Endothelial cell of umbilical vein (primary cell): Measurements from ENCODE around the gene CCND3. TPM values are rescaled to one million over a fixed set of nuclear protein-coding genes. Genes with fewer than 3 reads are reported as not detected.

Experiments used
- BruUV-seq: library from RNA; stranded (reverse); fragments of 400-500 nt; replicated peaks from 2 replicates; lab custom pipeline; 2021; lab: Mats Ljungman, UMichigan
- CTCF ChIA-PET: fragments of 300-600, 350-600 bp; sonication (Branson Sonifier 250); formaldehyde crosslinking; loops from one replicate; lab custom pipeline; 2021; ENCODE audit warnings: antibody characterized with exemption, inconsistent platforms; lab: Charles Lee
- POLR2A ChIA-PET: fragments of 300-600, 350-600 bp; sonication (Branson Sonifier 250); formaldehyde crosslinking; loops from one replicate; lab custom pipeline; 2021; ENCODE audit warnings: antibody characterized with exemption, inconsistent platforms; lab: Charles Lee
- DNase-seq: peaks from one replicate; pipeline ENCODE4 v3.0.0-alpha.2; 2011; ENCODE audit warnings: low read depth, low spot score
- FAIRE-seq: peaks from 2 replicates; lab custom pipeline; 2011; peaks lifted over from hg19 to GRCh38; lab: Jason Lieb, UNC
- H2AFZ ChIP-seq: 2 replicates; pipeline ENCODE4 v1.6.0; 2012; ENCODE audit warnings: low read depth, low read length, control low read depth, inconsistent platforms
- H3K27ac ChIP-seq: 2 replicates; pipeline ENCODE4 v1.5.1; 2011; ENCODE audit warnings: low read depth, mild to moderate bottlenecking, control low read depth, low read length, moderate library complexity; ENCODE audit not compliant: insufficient read depth
- H3K27me3 ChIP-seq, 2 experiments: 2 replicates each; pipeline versions ENCODE4 v1.6.0 to v1.6.1; 2011; ENCODE audit warnings: low read length in 2 of 2, mixed read lengths in 1 of 2; ENCODE audit not compliant: control insufficient read depth in 2 of 2, insufficient read depth in 2 of 2
- H3K36me3 ChIP-seq, 2 experiments: 2 replicates in 1 of 2; 3 replicates in 1 of 2; pipeline ENCODE4 v1.5.1; 2011; ENCODE audit warnings: low read length in 2 of 2, mild to moderate bottlenecking in 1 of 2, moderate library complexity in 1 of 2; ENCODE audit not compliant: control insufficient read depth in 2 of 2, insufficient read depth in 2 of 2; ENCODE audit errors: extremely low read depth in 1 of 2
- H3K4me1 ChIP-seq: 3 replicates; pipeline ENCODE4 v1.5.1; 2011; ENCODE audit warnings: mild to moderate bottlenecking, low read length; ENCODE audit not compliant: control insufficient read depth, insufficient read depth; ENCODE audit errors: extremely low read depth
- H3K4me2 ChIP-seq: 2 replicates; pipeline ENCODE4 v1.6.1; 2011; ENCODE audit warnings: low read length, control low read depth, mixed read lengths; ENCODE audit not compliant: insufficient read depth
- H3K4me3 ChIP-seq, 3 experiments: fragments of 200-600 bp in 1 of 3; sonication (generic), shearing (Covaris generic) in 1 of 3; replicated peaks in 1 of 3; 2 replicates each; pipeline ENCODE4 v1.5.1; 2011 to 2016; ENCODE audit warnings: control low read depth in 3 of 3, low read length in 3 of 3, mild to moderate bottlenecking in 2 of 3, inconsistent platforms in 1 of 3, low read depth in 1 of 3, moderate library complexity in 1 of 3; ENCODE audit not compliant: insufficient read depth in 1 of 3
- H3K79me2 ChIP-seq: 2 replicates; pipeline ENCODE4 v1.6.0; 2012; ENCODE audit warnings: low read length, inconsistent platforms; ENCODE audit not compliant: control insufficient read depth, insufficient read depth
- H3K9ac ChIP-seq: replicated peaks from 2 replicates; pipeline ENCODE3; 2011; ENCODE audit warnings: low read length, control low read depth; ENCODE audit not compliant: insufficient read depth; ENCODE audit errors: extremely low read depth
- H3K9me1 ChIP-seq: replicated peaks from 3 replicates; pipeline ENCODE4 v1.6.0; 2011; ENCODE audit warnings: mild to moderate bottlenecking, low read length; ENCODE audit not compliant: control insufficient read depth, insufficient read depth; ENCODE audit errors: extremely low read depth
- H3K9me3 ChIP-seq: replicated peaks from 2 replicates; pipeline ENCODE4 v1.5.1; 2012; ENCODE audit warnings: low read length, inconsistent platforms; ENCODE audit not compliant: control insufficient read depth, insufficient read depth
- H4K20me1 ChIP-seq: replicated peaks from 2 replicates; pipeline ENCODE3; 2011; ENCODE audit warnings: mild to moderate bottlenecking, low read length; ENCODE audit not compliant: control insufficient read depth, insufficient read depth; ENCODE audit errors: extremely low read depth
- CTCF ChIP-seq, 2 donors: IDR thresholded peaks; 1 replicate in 1 of 2; 2 replicates in 1 of 2; pipeline ENCODE4 v1.5.1; 2011; ENCODE audit warnings: low read length in 2 of 2, mild to moderate bottlenecking in 2 of 2, moderate library complexity in 2 of 2, control low read depth in 1 of 2, inconsistent platforms in 1 of 2, low read depth in 1 of 2; ENCODE audit not compliant: insufficient read depth in 1 of 2; ENCODE audit errors: extremely low read depth in 1 of 2
- EZH2 ChIP-seq: IDR thresholded peaks from 2 replicates; pipeline ENCODE4 v1.6.1; 2012; ENCODE audit warnings: borderline replicate concordance, low read depth, mild to moderate bottlenecking, moderate library complexity, low read length, inconsistent platforms; ENCODE audit not compliant: severe bottlenecking
- FOS ChIP-seq: IDR thresholded peaks from 2 replicates; pipeline ENCODE4 v1.6.1; 2011; ENCODE audit warnings: mild to moderate bottlenecking, low read length, moderate library complexity, borderline replicate concordance; ENCODE audit not compliant: insufficient read depth
- GATA2 ChIP-seq: IDR thresholded peaks from 2 replicates; pipeline ENCODE4 v1.7.0; 2011; ENCODE audit warnings: low read depth, mild to moderate bottlenecking, moderate library complexity, mixed read lengths, low read length; ENCODE audit not compliant: insufficient read length, insufficient read depth
- JUN ChIP-seq: IDR thresholded peaks from 2 replicates; pipeline ENCODE4 v1.6.1; 2011; ENCODE audit warnings: borderline replicate concordance, low read depth; ENCODE audit not compliant: insufficient read length, insufficient read depth
- MAX ChIP-seq: IDR thresholded peaks from 2 replicates; pipeline ENCODE4 v1.6.1; 2011; ENCODE audit not compliant: insufficient read depth, insufficient read length
- MYC ChIP-seq: IDR thresholded peaks from one replicate; pipeline ENCODE4 v1.6.1; 2011; ENCODE audit warnings: mild to moderate bottlenecking, low read depth, low read length
- POLR2A ChIP-seq: IDR thresholded peaks from 2 replicates; pipeline ENCODE4 v1.6.1; 2012; ENCODE audit warnings: low read depth, mild to moderate bottlenecking, control low read depth, low read length
- POLR2AphosphoS5 ChIP-seq: IDR thresholded peaks from 2 replicates; pipeline ENCODE4 v1.6.1; 2012; ENCODE audit warnings: low read depth, mild to moderate bottlenecking, control low read depth, low read length, moderate library complexity; ENCODE audit not compliant: insufficient read depth
- dilution Hi-C: fragments of 300-500 bp; cut with MboI; formaldehyde crosslinking; loops from one replicate; pipeline ENCODE4 v1.15.0; 2019; ENCODE audit warnings: low sequenced_read_pairs; ENCODE audit not compliant: extremely low pct_ligation_motif_present
- intact Hi-C: fragments of 100-400 bp; cut with micrococcal nuclease; formaldehyde crosslinking; loops from one replicate; pipeline ENCODE4 v1.10.0; 2022
- polyA plus RNA-seq, 4 experiments: library from polyadenylated mRNA; depleted of rRNA in 3 of 4; stranded (reverse) in 3 of 4; unstranded in 1 of 4; fragments of >200 nt; gene quantifications; 2 replicates each; pipeline versions ENCODE4 v1.2.1 to v1.2.3, GENCODE V29; 2011 to 2012; ENCODE audit warnings: missing spikeins in 1 of 4
- total RNA-seq: library from RNA; stranded (reverse); gene quantifications from 2 replicates; pipeline ENCODE4 v1.2.3, GENCODE V29; 2021

The CCND3 gene
- total and polyA plus RNA-seq, 2 donors (not counting 3 experiments of a cell fraction or from before 2014, with no cell fraction given) = 87.5 to 98.7 TPM

GRCh38 chr6:41936073-41936837 lies 5.4 kb downstream of the CCND3 start:
- TF ChIP-seq POLR2A (no peak), FOS (no peak), JUN (no peak), MYC (no peak), POLR2AphosphoS5 (peak; percentile 16), EZH2 (no peak), CTCF (IDR thresholded peaks at IDR 0.05; ENCODE audit: extremely low read depth in 1 of 2, insufficient read depth in 1 of 2, low read depth in 1 of 2, low read length in 2 of 2) (peak; percentile 84 to 86), MAX (no peak), GATA2 (no peak)
- Histone ChIP-seq H3K9me3 (no peaks in the 10 kb centered on the region), H3K4me2 (no peak overlapping the region), H3K4me3 (no peak overlapping the region), H3K9me1 (no peaks in the 10 kb centered on the region), H3K27me3 (no peaks in the 10 kb centered on the region), H3K36me3 (peaks cover 34 to 47% of the 10 kb centered on the region in 2 experiments), H3K9ac (no peak overlapping the region), H2AFZ (no peak overlapping the region), H3K4me1 (peaks cover 27% of the 10 kb centered on the region), H4K20me1 (no peaks in the 10 kb centered on the region), H3K27ac (no peak overlapping the region), H3K79me2 (peaks cover 44% of the 10 kb centered on the region)
- ChIA-PET CTCF (interaction anchor here (0.5 to 8.5 kb wide), 19 partner anchors 8 to 152 kb away, joined by 3 to 149 read pairs (median 4); partner anchors contain the start of genes BYSL, MED20 and TOMM6), POLR2A (interaction anchor here (0.6 kb wide), 1 partner anchor 143 kb away, joined by 4 read pairs; no protein-coding TSS in a partner anchor)
- DNase-seq (peak; percentile 82), FAIRE-seq (peak; percentile 98)
- no TSS peak for BruUV-seq
- dilution Hi-C loops (no loop called here), intact Hi-C loops (loop anchor here (1.0 kb wide), 6 partner anchors 15 to 156 kb away; partner anchors contain the start of genes BYSL, MED20, PRICKLE4 and TOMM6)
